ENCODE results near the gene TRIM26.

DNA sequence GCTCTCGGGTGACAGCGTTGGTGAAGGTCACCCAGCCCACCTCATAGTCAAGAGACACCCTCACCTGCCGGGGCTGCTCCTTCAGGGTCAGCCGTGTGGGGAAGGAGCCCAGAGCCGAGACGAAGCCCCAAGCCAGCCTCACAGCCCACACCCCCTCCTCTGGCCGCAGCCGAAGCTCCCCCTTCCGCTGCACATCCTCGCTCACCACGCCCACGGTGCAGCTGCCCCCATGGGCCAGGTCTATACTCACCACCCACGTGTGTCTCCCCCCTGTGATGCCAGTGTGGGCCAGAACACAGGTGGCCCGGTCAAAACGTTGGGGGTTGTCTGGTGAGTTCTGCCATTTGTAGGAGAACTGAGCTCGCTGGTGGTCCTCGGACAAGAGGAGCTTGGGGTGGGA, 59.1 kb downstream of the TRIM26 start:
- TF ChIP-seq CTCF (IDR thresholded peaks at IDR 0.05): no peak
- no peak for TF ChIP-seq POLR2A (IDR thresholded peaks at IDR 0.05)
